PFSK-1 (cell line): ENCODE data around the gene VWA5B1.

Source experiments
- FOXP2 ChIP-seq: optimal IDR thresholded peaks from 2 replicates; pipeline ENCODE3; 2011; ENCODE audit warnings: borderline replicate concordance, control low read depth, inconsistent platforms; ENCODE audit not compliant: insufficient read depth; ENCODE audit errors: extremely low read length, extremely low read depth
- POLR2AphosphoS5 ChIP-seq: IDR thresholded peaks from 2 replicates; pipeline ENCODE4 v1.6.1; 2012; ENCODE audit warnings: low read depth, mild to moderate bottlenecking, control low read depth, low read length, moderate library complexity
- REST ChIP-seq, 2 experiments: IDR thresholded peaks; 2 replicates each; pipeline versions ENCODE4 v1.6.1 to v1.8.0; 2011 to 2012; ENCODE audit warnings: low read depth in 2 of 2, low read length in 2 of 2, control low read depth in 1 of 2, inconsistent platforms in 1 of 2, mild to moderate bottlenecking in 1 of 2, moderate library complexity in 1 of 2; ENCODE audit not compliant: insufficient read depth in 1 of 2
- SIN3A ChIP-seq: IDR thresholded peaks from 2 replicates; pipeline ENCODE4 v1.6.1; 2012; ENCODE audit warnings: mild to moderate bottlenecking, low read length, moderate library complexity, borderline replicate concordance; ENCODE audit not compliant: insufficient read depth
- TAF1 ChIP-seq: IDR thresholded peaks from 2 replicates; pipeline ENCODE4 v1.6.1; 2012; ENCODE audit warnings: low read length, control low read depth, borderline replicate concordance; ENCODE audit not compliant: insufficient read depth

VWA5B1 gene

GRCh38 chr1:20401405-20402010 lies 110.8 kb downstream of the VWA5B1 start:
- TF ChIP-seq FOXP2 (no peak), SIN3A (no peak), POLR2AphosphoS5 (no peak), TAF1 (no peak), REST (IDR thresholded peaks at IDR 0.05; ENCODE audit: insufficient read depth in 1 of 2, low read depth in 2 of 2, low read length in 2 of 2) (no peak)

- TF ChIP-seq FOXP2, result no peak
- TF ChIP-seq TAF1, result no peak
- no peak for TF ChIP-seq REST (IDR thresholded peaks at IDR 0.05; ENCODE audit: insufficient read depth in 1 of 2, low read depth in 2 of 2, low read length in 2 of 2)
- no peak for TF ChIP-seq SIN3A
- no peak for TF ChIP-seq POLR2AphosphoS5
These were observed 112.1 kb downstream of the VWA5B1 start for GRCh38 chr1:20402585-20403422.

- TF ChIP-seq TAF1 (no peak), FOXP2 (no peak), POLR2AphosphoS5 (no peak), SIN3A (no peak), REST (IDR thresholded peaks at IDR 0.05; ENCODE audit: insufficient read depth in 1 of 2, low read depth in 2 of 2, low read length in 2 of 2) (no peak)
These were observed 112.9 kb downstream of the VWA5B1 start for GRCh38 chr1:20403423-20404145.

GRCh38 chr1:20404466-20404865 lies 113.8 kb downstream of the VWA5B1 start:
- no peak for TF ChIP-seq REST (IDR thresholded peaks at IDR 0.05; ENCODE audit: insufficient read depth in 1 of 2, low read depth in 2 of 2, low read length in 2 of 2)
- TF ChIP-seq TAF1, result no peak
- TF ChIP-seq POLR2AphosphoS5, result no peak
- TF ChIP-seq SIN3A, result no peak
- no peak for TF ChIP-seq FOXP2
